Measurements from ENCODE around the gene SIRT5.

SIRT5 gene

DNA sequence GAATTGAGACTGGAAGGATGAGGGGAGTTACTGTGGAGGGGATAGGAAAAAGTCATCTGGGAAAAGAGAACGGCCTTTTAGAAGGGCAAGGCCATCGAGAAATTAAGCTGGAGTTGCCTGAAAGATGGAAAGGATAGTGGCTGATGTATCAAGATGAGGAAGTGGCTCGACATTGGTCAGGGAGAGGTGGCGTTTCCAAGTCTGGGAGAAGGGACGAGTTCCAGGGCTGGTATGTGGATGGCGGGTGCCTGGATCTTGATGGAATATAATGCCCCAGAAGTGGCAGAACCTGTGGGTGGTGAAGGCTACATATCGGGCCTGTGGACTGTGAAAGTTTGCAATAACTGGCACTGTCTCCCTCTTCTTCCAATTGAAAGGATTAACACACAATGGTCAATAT is 2.2 kb upstream of the SIRT5 start:
- Histone ChIP-seq H3K36me3 (ENCODE audit: insufficient read depth, low read length) (no peaks in the 10 kb centered on the region), H3K27ac (no peak overlapping the region), H3K9me3 (ENCODE audit: low read depth, low read length) (peaks cover 3% of the 10 kb centered on the region; the same call in 1 of the 2 replicates), H3K9ac (ENCODE audit: insufficient read length) (no peak overlapping the region), H3K4me3 (no peak overlapping the region)
- no peak for DNase-seq (ENCODE audit: low read depth, low spot score)
- TF ChIP-seq FOXP2 (optimal IDR thresholded peaks at IDR 0.05; ENCODE audit: control extremely low read depth, extremely low read length, insufficient read depth) (no peak), EZH2 (IDR thresholded peaks at IDR 0.05) (no peak), POLR2AphosphoS5 (IDR thresholded peaks at IDR 0.05; ENCODE audit: borderline replicate concordance, low read depth, low read length) (no peak)

DNA sequence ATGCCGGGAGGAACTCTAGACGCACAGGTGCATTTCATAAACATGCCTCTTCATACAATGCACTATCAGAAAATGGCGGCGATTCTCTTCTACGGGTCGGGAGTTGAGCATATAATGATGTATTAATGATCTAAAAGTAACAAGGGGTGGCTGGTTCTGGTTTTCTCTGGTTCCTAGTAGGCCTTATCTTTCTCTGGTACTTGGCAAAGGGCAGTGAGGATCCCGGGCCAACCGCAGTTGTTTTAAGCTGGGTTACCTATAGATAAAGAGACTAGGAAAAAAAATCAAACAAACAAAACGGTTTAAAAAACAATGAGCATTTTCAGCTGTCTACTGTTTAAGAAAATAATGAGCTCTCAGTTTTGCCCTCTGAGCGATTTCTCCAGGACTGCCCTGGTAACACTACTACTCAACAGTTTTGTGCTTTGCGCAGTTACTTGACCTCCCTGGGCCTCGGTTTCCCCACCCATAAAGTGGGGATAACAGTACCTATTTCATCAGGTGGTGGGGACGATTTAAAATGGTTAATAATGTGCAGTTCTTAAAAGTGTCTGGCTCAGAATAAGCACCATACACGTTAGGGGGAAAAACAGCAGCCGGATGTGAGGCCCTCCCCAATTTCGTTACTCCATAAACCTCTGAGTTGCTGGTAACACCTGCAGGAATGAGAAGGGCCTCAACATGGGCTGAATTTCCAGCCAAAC is 1.3 kb upstream of the SIRT5 start:
- H3K27ac ChIP-seq: peak overlapping the region; percentile 54; the same call in 1 of the 2 replicates

DNA sequence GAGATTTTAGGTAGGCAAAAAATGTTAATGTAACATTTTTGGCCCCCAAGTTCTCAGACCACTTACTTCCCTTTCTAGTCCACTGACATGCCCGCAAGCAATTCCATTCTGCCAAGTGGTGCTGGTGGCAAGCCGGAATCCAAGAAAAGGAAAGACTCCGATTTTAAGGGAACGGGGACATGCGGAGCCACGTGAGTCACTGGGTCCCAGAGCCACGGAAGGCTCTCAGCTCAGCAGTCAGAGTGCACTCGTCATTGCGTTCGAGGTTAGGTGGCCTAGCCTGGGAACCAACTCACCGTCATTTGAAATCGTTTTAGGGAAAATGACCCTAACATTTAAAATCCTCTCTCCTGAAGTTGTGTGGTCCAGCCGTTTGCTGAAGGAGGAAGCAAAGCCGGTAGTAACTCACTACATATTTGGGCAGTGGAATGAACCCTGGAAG is 711 bp upstream of the SIRT5 start:
- H3K9ac ChIP-seq (ENCODE audit: insufficient read length): peak overlapping the region; percentile 75
- H3K36me3 ChIP-seq (ENCODE audit: insufficient read depth, low read length): no peaks in the 10 kb centered on the region
- H3K9me3 ChIP-seq (ENCODE audit: low read depth, low read length): peaks cover 3% of the 10 kb centered on the region; the same call in 1 of the 2 replicates
- no peak for DNase-seq (ENCODE audit: low read depth, low spot score)
- peak overlapping the region; percentile 89 for H3K4me3 ChIP-seq
- TF ChIP-seq EZH2 (IDR thresholded peaks at IDR 0.05) (no peak), POLR2AphosphoS5 (IDR thresholded peaks at IDR 0.05; ENCODE audit: borderline replicate concordance, low read depth, low read length) (no peak), FOXP2 (optimal IDR thresholded peaks at IDR 0.05; ENCODE audit: control extremely low read depth, extremely low read length, insufficient read depth) (no peak)
- H3K27ac ChIP-seq: peak overlapping the region; percentile 54; the same call in 1 of the 2 replicates

More for the DNA sequence above, 1.3 kb upstream of the SIRT5 start:
- Histone ChIP-seq H3K9me3 (ENCODE audit: low read depth, low read length) (peaks cover 3% of the 10 kb centered on the region; the same call in 1 of the 2 replicates), H3K9ac (ENCODE audit: insufficient read length) (peak overlapping the region; percentile 75), H3K36me3 (ENCODE audit: insufficient read depth, low read length) (no peaks in the 10 kb centered on the region), H3K4me3 (peak overlapping the region; percentile 89)
- TF ChIP-seq POLR2AphosphoS5 (IDR thresholded peaks at IDR 0.05; ENCODE audit: borderline replicate concordance, low read depth, low read length): 0 out of 2 replicates have a peak, but pooled peaks have one; percentile 9
- TF ChIP-seq FOXP2 (optimal IDR thresholded peaks at IDR 0.05; ENCODE audit: control extremely low read depth, extremely low read length, insufficient read depth): no peak
- DNase-seq (ENCODE audit: low read depth, low spot score): no peak

DNA sequence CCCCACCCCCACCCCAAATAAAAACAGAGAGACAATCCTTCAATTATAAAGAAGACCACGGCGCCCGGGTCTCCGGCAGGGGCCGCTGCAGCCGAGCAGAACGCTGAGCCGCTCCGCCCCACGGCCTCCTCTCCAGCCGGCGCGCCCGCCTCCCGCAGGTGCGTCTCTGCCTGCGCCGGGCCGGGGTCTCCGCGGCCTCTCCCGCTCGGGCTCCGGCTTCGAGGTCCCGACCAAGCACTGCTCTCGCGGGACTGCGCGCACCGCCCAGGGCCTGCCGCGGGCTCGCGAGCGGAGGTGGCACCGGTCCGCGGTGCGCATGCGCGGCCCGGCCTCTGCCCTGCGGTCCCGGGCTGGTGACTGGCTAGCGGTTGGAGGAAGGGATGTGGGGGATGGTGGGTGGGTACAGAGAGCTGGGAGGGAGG is 241 bp upstream of the SIRT5 start:
- Histone ChIP-seq H3K27ac (peak overlapping the region; percentile 65), H3K9me3 (ENCODE audit: low read depth, low read length) (peaks cover 3% of the 10 kb centered on the region; the same call in 1 of the 2 replicates), H3K9ac (ENCODE audit: insufficient read length) (peak overlapping the region; percentile 75), H3K36me3 (ENCODE audit: insufficient read depth, low read length) (no peaks in the 10 kb centered on the region), H3K4me3 (peak overlapping the region; percentile 89)
- peak; percentile 62 for DNase-seq (ENCODE audit: low read depth, low spot score)
- TF ChIP-seq EZH2 (IDR thresholded peaks at IDR 0.05) (no peak), POLR2AphosphoS5 (IDR thresholded peaks at IDR 0.05; ENCODE audit: borderline replicate concordance, low read depth, low read length) (peak; percentile 77; the same call in 1 of the 2 replicates), FOXP2 (optimal IDR thresholded peaks at IDR 0.05; ENCODE audit: control extremely low read depth, extremely low read length, insufficient read depth) (no peak)

DNA sequence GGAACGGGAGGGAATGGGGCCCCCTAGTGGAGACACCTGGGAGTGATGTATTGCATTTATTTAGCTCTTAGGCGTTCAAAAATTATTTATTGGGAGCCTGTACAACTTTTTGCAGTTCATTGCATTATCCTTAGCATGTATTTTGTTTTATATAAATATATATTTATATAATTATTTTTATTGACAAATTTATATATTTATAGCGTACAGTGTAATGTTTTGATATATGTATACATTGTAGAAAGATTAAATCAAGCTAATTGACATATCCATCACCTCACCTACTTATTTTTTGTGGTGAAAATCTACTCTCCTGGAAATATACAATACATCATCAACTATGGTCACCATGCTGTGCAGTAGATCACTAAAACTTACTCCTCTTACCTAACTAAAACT is 975 bp downstream of the SIRT5 start:
- TF ChIP-seq FOXP2 (optimal IDR thresholded peaks at IDR 0.05; ENCODE audit: control extremely low read depth, extremely low read length, insufficient read depth) (no peak), POLR2AphosphoS5 (IDR thresholded peaks at IDR 0.05; ENCODE audit: borderline replicate concordance, low read depth, low read length) (no peak), EZH2 (IDR thresholded peaks at IDR 0.05) (no peak)
- no peak for DNase-seq (ENCODE audit: low read depth, low spot score)
- Histone ChIP-seq H3K9ac (ENCODE audit: insufficient read length) (no peak overlapping the region), H3K9me3 (ENCODE audit: low read depth, low read length) (peaks cover 3% of the 10 kb centered on the region; the same call in 1 of the 2 replicates), H3K36me3 (ENCODE audit: insufficient read depth, low read length) (peaks cover 4% of the 10 kb centered on the region; the same call in 1 of the 2 replicates), H3K4me3 (peak overlapping the region; percentile 89), H3K27ac (no peak overlapping the region)

DNA sequence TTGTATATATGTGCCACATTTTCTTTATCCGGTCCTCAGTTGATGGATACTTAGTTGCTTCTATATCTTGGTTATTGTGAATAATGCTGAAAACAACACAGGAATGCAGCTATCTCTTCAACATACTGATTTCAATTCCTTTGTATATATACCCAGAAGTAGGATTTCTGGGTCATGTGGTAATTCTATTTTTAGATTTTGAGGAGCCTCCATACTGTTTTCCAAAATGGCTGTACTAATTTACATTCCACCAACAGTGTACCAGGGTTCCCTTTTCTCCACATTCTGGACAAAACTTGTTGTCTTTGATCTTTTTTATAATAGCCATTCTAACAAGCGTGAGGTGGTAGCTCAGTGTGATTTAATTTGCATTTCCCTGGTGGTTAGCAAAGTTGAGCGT is 1.6 kb downstream of the SIRT5 start:
- H3K27ac ChIP-seq: no peak overlapping the region
- peaks cover 3% of the 10 kb centered on the region; the same call in 1 of the 2 replicates for H3K9me3 ChIP-seq (ENCODE audit: low read depth, low read length)
- TF ChIP-seq EZH2 (IDR thresholded peaks at IDR 0.05): no peak
- no peak for TF ChIP-seq POLR2AphosphoS5 (IDR thresholded peaks at IDR 0.05; ENCODE audit: borderline replicate concordance, low read depth, low read length)
- no peak for TF ChIP-seq FOXP2 (optimal IDR thresholded peaks at IDR 0.05; ENCODE audit: control extremely low read depth, extremely low read length, insufficient read depth)
- no peak overlapping the region for H3K4me3 ChIP-seq
- no peak overlapping the region for H3K9ac ChIP-seq (ENCODE audit: insufficient read length)
- no peak for DNase-seq (ENCODE audit: low read depth, low spot score)
- H3K36me3 ChIP-seq (ENCODE audit: insufficient read depth, low read length): peaks cover 4% of the 10 kb centered on the region; the same call in 1 of the 2 replicates

DNA sequence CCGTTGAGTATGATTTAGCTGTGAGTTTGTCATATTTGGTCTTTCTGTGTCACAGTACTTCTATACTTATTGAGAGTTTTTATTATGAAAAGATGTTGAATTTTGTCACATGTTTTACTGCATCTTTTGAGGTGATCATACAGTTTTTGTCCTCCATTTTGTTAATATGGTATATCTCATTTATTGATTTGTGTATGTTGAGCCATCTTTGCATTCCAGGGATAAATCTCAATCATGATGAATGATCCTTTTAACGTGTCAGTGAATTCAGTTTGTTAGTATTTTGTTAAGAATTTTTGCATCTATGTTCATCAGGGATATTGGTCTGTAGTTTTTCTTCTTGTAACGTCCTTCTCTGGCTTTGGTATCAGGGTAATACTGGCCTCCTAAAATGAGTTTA is 3.5 kb downstream of the SIRT5 start:
- Histone ChIP-seq H3K4me3 (no peak overlapping the region), H3K9me3 (ENCODE audit: low read depth, low read length) (peaks cover 3% of the 10 kb centered on the region; the same call in 1 of the 2 replicates), H3K27ac (no peak overlapping the region), H3K9ac (ENCODE audit: insufficient read length) (no peak overlapping the region), H3K36me3 (ENCODE audit: insufficient read depth, low read length) (peaks cover 8% of the 10 kb centered on the region; the same call in 1 of the 2 replicates)
- no peak for TF ChIP-seq FOXP2 (optimal IDR thresholded peaks at IDR 0.05; ENCODE audit: control extremely low read depth, extremely low read length, insufficient read depth)
- TF ChIP-seq EZH2 (IDR thresholded peaks at IDR 0.05): no peak
- TF ChIP-seq POLR2AphosphoS5 (IDR thresholded peaks at IDR 0.05; ENCODE audit: borderline replicate concordance, low read depth, low read length): no peak
- DNase-seq (ENCODE audit: low read depth, low spot score): no peak

DNA sequence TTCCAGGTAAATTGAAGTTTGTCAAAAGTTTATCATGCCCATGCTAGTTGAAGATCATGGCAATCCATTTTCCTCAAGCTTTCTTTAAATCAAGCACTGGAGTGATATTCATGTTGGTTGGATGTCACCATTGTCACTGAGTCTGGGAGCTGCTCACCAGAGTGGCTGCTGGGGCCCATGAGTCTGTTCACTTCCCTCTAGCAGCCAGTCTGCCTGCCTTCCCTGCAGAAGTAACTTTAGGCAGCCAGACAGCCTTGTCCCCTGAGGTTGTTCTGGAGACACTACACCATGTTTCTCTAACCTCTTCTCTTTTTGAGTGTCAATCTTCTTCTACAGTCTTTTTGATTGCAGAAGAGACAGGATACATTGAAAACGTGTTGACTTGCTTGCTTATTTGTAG is 5.5 kb downstream of the SIRT5 start:
- peaks cover 3% of the 10 kb centered on the region; the same call in 1 of the 2 replicates for H3K9me3 ChIP-seq (ENCODE audit: low read depth, low read length)
- TF ChIP-seq FOXP2 (optimal IDR thresholded peaks at IDR 0.05; ENCODE audit: control extremely low read depth, extremely low read length, insufficient read depth): no peak
- TF ChIP-seq POLR2AphosphoS5 (IDR thresholded peaks at IDR 0.05; ENCODE audit: borderline replicate concordance, low read depth, low read length): no peak
- no peak for TF ChIP-seq EZH2 (IDR thresholded peaks at IDR 0.05)
- DNase-seq (ENCODE audit: low read depth, low spot score): no peak
- no peak overlapping the region for H3K4me3 ChIP-seq
- peaks cover 13% of the 10 kb centered on the region for H3K36me3 ChIP-seq (ENCODE audit: insufficient read depth, low read length)
- H3K27ac ChIP-seq: no peak overlapping the region
- H3K9ac ChIP-seq (ENCODE audit: insufficient read length): no peak overlapping the region

All from SK-N-MC (cell line).